ENCODE measurements around the gene TMEM176B. TPM values are rescaled to one million over a fixed set of nuclear protein-coding genes. Genes with fewer than 3 reads are reported as not detected.

Gene TMEM176B
- polyA plus RNA-seq, 1 experiment, result not detected

DNA sequence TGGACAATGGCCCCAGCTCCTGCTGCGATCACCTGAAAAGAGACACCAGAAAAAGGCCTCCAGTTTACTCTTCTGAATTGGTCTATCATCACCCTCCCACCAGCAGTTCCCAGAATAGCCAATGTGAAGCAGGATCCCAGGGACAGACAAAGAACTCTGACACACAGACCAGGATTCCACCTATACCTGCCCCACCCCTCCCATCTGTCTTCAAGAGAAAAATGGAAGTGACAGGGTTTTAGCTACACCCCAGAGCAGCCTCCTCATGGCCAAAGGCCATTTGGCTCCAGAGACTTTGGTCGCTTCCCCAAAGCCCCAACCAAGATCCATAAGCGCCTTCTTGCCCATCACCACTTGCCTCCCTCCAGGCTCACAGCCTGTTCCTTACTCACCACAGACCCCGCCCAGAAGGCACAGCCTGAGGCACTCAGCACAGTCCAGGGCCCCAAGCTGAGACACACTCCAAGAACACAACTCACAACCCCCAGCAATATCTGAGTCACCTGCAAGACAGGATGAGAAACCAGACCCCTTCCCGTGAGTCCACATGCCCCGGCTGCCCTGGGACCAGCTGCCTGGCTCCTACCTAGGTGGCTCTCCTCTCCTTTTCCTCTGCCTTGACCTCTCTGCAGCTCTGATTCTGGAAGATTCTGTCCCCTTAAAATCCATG, 6.5 kb downstream of the TMEM176B start:
- TF ChIP-seq, protein P1, sequence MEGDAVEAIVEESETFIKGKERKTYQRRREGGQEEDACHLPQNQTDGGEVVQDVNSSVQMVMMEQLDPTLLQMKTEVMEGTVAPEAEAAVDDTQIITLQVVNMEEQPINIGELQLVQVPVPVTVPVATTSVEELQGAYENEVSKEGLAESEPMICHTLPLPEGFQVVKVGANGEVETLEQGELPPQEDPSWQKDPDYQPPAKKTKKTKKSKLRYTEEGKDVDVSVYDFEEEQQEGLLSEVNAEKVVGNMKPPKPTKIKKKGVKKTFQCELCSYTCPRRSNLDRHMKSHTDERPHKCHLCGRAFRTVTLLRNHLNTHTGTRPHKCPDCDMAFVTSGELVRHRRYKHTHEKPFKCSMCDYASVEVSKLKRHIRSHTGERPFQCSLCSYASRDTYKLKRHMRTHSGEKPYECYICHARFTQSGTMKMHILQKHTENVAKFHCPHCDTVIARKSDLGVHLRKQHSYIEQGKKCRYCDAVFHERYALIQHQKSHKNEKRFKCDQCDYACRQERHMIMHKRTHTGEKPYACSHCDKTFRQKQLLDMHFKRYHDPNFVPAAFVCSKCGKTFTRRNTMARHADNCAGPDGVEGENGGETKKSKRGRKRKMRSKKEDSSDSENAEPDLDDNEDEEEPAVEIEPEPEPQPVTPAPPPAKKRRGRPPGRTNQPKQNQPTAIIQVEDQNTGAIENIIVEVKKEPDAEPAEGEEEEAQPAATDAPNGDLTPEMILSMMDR (IDR thresholded peaks at IDR 0.05; ENCODE audit: insufficient read depth, low read depth, low read length), result no peak
- Histone ChIP-seq H3K4me3 (ENCODE audit: low read depth, low read length) (no peak overlapping the region), H3K27me3 (ENCODE audit: control insufficient read depth, insufficient read depth, low read length) (no peaks in the 10 kb centered on the region), H3K36me3 (ENCODE audit: control insufficient read depth, insufficient read depth, low read length) (no peaks in the 10 kb centered on the region)
- POLR2A ChIA-PET, result no interaction called here
- CTCF ChIA-PET, result interaction anchor here (1.4 kb wide), 1 partner anchor 15 kb away, joined by 4 read pairs; no protein-coding TSS in a partner anchor
- DNase-seq (ENCODE audit: low read depth), result no peak

DNA sequence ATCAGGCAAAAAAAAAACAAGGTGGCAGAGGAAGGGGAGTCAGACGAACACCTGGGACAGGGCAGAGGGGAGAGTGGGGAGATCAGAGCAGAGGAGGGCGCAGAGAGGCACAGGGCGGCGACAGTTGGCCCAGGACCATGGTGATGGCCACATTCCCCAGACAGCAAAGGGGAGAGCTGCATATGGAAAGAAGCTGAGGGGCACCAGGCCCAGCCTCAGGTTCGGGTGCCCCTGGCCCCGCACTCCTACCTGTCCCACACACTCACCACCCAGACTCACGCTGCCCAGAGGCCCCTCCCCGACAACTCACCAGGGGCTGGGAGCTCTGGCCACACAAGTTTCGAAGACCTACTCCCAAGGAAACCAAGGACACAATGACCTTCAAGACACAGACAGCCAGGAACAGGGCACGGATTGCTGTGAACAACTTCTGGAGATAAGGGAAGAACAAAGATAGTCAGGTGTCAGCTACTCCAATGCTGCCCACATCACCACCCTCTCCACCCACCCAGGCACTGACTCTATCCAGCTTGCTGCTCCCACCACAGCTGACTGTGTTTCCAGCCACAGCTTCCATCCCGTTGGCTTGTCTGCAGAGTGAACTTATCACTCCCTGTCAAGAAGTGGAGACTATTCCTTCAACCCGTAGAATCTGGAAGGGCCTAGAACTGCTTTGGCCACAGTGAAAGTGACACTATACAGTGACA, 8.3 kb downstream of the TMEM176B start:
- no peak for DNase-seq (ENCODE audit: low read depth)
- TF ChIP-seq, protein P1 (IDR thresholded peaks at IDR 0.05; ENCODE audit: insufficient read depth, low read depth, low read length), result no peak
- no peak overlapping the region for H3K4me3 ChIP-seq (ENCODE audit: low read depth, low read length)
- POLR2A ChIA-PET, result no interaction called here
- H3K36me3 ChIP-seq (ENCODE audit: control insufficient read depth, insufficient read depth, low read length), result no peaks in the 10 kb centered on the region
- CTCF ChIA-PET, result no interaction called here
- H3K27me3 ChIP-seq (ENCODE audit: control insufficient read depth, insufficient read depth, low read length), result no peaks in the 10 kb centered on the region

DNA sequence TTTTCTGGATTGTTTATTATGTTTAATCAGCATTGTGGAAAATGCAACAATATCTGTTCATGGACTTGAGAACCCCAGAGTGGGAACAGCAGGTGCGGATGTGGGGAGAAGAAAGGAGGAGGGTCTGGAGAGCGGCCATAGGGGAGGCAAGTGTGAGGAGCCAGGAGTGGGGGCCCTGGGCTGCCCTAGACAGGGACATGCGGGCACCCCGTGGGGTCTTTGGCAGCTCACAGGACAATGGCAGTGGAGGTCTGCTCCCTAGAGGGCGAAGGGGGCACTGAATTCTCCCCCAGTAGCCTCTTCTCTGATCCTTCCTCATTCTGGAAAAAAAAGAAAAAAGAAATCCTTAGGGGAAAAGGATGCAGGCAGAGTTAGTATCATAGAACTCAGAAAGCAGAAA, 8.9 kb downstream of the TMEM176B start:
- ChIA-PET POLR2A (no interaction called here), CTCF (no interaction called here)
- Histone ChIP-seq H3K4me3 (ENCODE audit: low read depth, low read length) (no peak overlapping the region), H3K27me3 (ENCODE audit: control insufficient read depth, insufficient read depth, low read length) (no peaks in the 10 kb centered on the region), H3K36me3 (ENCODE audit: control insufficient read depth, insufficient read depth, low read length) (no peaks in the 10 kb centered on the region)
- TF ChIP-seq, protein P1 (IDR thresholded peaks at IDR 0.05; ENCODE audit: insufficient read depth, low read depth, low read length), result no peak
- no peak for DNase-seq (ENCODE audit: low read depth)

DNA sequence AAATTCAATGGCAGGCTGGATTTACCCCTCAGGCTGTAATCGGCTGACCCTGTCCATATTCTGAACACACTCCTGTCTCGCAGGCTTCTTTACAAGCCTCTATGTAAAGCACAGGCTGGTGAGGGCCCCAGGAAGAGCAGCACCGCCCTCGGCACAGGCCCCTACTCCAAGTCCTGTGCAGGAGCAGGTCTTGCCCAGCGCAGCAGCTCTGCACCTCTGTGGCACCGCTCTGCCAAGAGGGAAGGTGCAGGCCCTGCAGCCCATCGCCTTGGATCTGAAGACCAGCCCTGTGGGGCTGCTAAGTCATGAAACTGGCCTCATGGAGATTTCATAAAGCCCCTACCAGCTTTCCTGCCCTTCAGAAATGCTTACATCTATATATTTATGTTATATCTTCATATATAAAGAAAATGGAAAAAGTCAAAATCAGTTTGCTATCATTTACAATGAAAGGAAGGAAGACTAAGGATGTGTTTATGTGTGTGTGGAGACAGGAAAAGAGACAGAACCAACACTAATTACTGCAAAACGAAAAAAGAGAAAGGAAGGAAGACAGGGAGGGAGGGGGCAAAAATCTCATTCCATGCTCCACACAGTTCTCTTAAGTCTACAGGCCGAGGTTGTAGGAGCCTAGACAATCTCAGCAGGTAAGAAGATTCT, 9.6 kb downstream of the TMEM176B start:
- CTCF ChIA-PET, result no interaction called here
- no peaks in the 10 kb centered on the region for H3K27me3 ChIP-seq (ENCODE audit: control insufficient read depth, insufficient read depth, low read length)
- no peaks in the 10 kb centered on the region for H3K36me3 ChIP-seq (ENCODE audit: control insufficient read depth, insufficient read depth, low read length)
- no peak for DNase-seq (ENCODE audit: low read depth)
- no peak overlapping the region for H3K4me3 ChIP-seq (ENCODE audit: low read depth, low read length)
- POLR2A ChIA-PET, result no interaction called here
- TF ChIP-seq, protein P1 (IDR thresholded peaks at IDR 0.05; ENCODE audit: insufficient read depth, low read depth, low read length), result no peak
